ENCODE measurements around the gene ZNF488.

The ZNF488 gene

DNA sequence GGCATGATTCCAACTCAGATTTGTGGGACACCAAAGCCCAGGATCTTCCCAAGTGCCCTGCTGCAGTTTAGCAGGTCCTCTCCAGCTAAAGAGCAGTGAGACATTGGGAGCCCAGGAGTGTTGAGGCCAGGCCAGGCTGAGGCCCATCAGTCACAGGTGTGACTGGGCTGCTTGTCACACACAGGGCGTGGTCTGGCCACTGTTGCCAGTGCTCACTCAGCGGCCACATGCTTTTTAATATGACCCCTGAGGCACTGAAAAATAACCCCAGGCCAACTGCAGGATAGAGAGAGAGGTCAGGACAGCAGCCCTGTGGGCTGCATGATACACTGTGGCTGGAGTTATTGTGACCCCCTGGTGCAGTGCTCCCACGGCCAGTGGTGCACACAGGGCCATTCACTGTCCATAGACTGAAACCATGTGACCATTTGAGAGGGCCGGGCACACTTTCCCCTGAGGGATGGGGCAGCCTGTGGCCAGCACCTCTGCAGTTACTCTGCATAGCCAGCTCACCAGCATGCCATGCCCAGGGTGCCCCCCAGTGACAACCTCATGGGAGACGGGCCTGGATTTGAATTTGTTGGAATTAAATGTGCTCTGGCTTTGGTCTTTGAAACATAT is 57.7 kb downstream of the ZNF488 start:
- DNase-seq, result no peak

DNA sequence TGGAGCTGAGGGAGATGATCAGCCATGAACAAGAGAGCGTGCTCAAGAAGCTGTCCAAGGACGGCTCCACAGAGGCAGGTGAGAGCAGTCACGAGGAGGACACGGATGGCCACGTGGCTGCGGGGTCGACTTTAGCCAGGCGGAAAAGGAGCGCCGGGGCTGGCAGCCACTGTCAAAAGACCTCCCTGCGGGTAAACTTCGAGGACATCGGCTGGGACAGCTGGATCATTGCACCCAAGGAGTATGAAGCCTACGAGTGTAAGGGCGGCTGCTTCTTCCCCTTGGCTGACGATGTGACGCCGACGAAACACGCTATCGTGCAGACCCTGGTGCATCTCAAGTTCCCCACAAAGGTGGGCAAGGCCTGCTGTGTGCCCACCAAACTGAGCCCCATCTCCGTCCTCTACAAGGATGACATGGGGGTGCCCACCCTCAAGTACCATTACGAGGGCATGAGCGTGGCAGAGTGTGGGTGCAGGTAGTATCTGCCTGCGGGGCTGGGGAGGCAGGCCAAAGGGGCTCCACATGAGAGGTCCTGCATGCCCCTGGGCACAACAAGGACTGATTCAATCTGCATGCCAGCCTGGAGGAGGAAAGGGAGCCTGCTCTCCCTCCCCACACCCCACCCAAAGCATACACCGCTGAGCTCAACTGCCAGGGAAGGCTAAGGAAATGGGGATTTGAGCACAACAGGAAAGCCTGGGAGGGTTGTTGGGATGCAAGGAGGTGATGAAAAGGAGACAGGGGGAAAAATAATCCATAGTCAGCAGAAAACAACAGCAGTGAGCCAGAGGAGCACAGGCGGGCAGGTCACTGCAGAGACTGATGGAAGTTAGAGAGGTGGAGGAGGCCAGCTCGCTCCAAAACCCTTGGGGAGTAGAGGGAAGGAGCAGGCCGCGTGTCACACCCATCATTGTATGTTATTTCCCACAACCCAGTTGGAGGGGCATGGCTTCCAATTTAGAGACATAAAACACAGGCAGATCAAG is 58.5 kb downstream of the ZNF488 start:
- DNase-seq, result no peak

- DNase-seq, result no peak
These were observed 60.3 kb downstream of the ZNF488 start for GRCh38 chr10:47323636-47324296.

GRCh38 chr10:47323087-47323486 is 61.0 kb downstream of the ZNF488 start:
- DNase-seq, result no peak

DNA sequence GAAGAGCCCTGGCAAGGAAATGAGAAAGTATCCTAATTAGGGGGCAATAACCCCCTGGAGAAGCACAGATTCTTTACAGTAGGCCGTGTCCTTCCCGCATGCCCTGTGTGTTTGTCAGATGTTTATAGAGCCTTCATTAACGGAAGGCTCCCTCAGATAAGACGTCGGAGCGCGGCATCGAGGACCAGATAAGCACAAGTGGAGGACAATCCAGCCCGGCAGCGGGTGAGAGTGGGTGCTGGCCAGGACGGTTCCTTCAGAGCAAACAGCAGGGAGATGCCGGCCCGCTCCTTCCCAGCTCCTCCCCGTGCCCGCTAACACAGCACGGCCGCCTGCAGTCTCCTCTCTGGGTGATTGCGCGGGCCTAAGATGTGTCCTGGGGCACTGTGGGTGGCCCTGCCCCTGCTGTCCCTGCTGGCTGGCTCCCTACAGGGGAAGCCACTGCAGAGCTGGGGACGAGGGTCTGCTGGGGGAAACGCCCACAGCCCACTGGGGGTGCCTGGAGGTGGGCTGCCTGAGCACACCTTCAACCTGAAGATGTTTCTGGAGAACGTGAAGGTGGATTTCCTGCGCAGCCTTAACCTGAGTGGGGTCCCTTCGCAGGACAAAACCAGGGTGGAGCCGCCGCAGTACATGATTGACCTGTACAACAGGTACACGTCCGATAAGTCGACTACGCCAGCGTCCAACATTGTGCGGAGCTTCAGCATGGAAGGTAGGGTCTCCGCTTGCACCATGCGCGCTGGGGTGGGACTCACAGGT is 61.6 kb downstream of the ZNF488 start, which contains the start of gene GDF2:
Gene GDF2, plus strand, starts transcription at position 155 of the 762 bp plus-strand sequence. Its CDS starts 215 bp downstream, at position 370.
- no peak for DNase-seq

- DNase-seq, result no peak
These were observed 62.4 kb downstream of the ZNF488 start for GRCh38 chr10:47321521-47322195.

- DNase-seq, result no peak
These were observed 63.3 kb downstream of the ZNF488 start for GRCh38 chr10:47320812-47321211.

- DNase-seq, result no peak
These were observed 64.3 kb downstream of the ZNF488 start for GRCh38 chr10:47319784-47320183.

- DNase-seq, result no peak
These were observed 65.4 kb downstream of the ZNF488 start for GRCh38 chr10:47318706-47319105.

DNA sequence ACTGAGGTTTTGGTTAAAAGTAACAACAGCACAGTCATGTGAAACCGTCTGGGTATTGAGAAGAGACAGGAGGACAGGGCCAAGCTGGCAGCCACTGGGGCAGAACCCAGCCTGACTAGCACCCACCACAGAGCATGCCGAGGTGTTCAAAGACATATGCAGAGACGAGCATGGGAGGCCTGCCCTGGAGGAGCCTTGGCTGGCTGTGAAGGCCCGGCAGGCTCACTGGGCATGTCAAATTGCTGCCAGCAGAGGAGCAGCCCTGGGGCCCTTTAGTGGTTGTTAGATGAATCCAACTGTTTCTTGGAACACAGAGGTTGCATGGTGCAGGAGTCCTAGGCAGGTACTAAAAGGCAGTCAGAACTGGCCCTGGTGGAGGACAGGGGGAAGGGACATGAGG is 66.8 kb downstream of the ZNF488 start:
- DNase-seq, result no peak

GRCh38 chr10:47316131-47316530 is 68.0 kb downstream of the ZNF488 start:
- DNase-seq, result no peak

Measured in suppressor macrophage treated with lipopolysaccharide for 1 hour (primary cell).